Measurements from ENCODE around the gene NECAB3.

The NECAB3 gene

DNA sequence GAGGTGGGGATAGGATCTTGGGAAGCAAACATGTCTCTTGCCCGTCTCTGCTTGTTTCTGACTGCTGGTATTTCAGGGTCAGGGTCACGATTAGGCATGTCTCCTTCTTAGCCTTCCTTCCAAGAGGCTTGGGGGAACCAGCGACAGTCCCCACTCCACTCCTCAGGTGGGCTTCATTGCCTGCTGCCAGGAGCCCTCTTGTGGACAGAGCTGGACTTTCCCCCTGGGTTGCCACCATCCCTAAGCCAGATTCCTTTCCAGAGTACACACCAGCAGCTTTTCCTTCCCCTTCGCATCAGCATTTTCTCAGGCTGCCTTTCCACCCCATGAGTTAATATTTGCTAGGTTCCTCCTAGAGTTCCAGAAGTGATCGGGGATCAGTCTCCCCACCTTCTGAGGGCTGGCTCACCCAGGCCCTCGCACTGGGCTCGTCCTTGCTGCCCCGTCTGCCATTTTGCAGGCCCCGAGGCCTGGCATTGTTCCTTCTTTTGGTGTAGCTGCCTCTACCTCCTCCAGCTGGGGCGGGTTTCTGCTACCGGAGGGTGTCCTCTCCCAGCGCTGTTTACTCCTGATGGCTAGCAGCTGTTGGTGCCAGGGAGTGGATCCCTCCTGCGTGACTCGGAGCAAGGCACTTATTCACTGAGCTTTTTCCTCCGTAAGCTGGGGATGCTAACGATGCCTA lies 20.9 kb downstream of the NECAB3 start:
- H3K9ac ChIP-seq (ENCODE audit: low read length): no peak overlapping the region; the same call in 1 of the 2 replicates
- H3K79me2 ChIP-seq (ENCODE audit: insufficient read depth, low read length): no peaks in the 10 kb centered on the region
- no peaks in the 10 kb centered on the region for H3K27me3 ChIP-seq (ENCODE audit: insufficient read depth, low read length)
- no peaks in the 10 kb centered on the region for H3K9me2 ChIP-seq (ENCODE audit: low read depth, low read length)
- no peaks in the 10 kb centered on the region for H3K9me3 ChIP-seq (ENCODE audit: low read length)
- H3K4me3 ChIP-seq (ENCODE audit: low read depth, low read length, poor library complexity, severe bottlenecking): no peak overlapping the region
- H3K4me1 ChIP-seq (ENCODE audit: insufficient read depth, low read length, severe bottlenecking): peaks cover 24% of the 10 kb centered on the region
- TF ChIP-seq EZH2 (IDR thresholded peaks at IDR 0.05; ENCODE audit: borderline replicate concordance, low read length): no peak
- TF ChIP-seq, protein P1, sequence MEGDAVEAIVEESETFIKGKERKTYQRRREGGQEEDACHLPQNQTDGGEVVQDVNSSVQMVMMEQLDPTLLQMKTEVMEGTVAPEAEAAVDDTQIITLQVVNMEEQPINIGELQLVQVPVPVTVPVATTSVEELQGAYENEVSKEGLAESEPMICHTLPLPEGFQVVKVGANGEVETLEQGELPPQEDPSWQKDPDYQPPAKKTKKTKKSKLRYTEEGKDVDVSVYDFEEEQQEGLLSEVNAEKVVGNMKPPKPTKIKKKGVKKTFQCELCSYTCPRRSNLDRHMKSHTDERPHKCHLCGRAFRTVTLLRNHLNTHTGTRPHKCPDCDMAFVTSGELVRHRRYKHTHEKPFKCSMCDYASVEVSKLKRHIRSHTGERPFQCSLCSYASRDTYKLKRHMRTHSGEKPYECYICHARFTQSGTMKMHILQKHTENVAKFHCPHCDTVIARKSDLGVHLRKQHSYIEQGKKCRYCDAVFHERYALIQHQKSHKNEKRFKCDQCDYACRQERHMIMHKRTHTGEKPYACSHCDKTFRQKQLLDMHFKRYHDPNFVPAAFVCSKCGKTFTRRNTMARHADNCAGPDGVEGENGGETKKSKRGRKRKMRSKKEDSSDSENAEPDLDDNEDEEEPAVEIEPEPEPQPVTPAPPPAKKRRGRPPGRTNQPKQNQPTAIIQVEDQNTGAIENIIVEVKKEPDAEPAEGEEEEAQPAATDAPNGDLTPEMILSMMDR (IDR thresholded peaks at IDR 0.05; ENCODE audit: low read length): peak; percentile 83
- no peaks in the 10 kb centered on the region for H4K20me1 ChIP-seq (ENCODE audit: insufficient read depth, low read length)
- no peak overlapping the region; the same call in 1 of the 2 replicates for H3K4me2 ChIP-seq (ENCODE audit: low read length)
- H3K36me3 ChIP-seq (ENCODE audit: insufficient read depth, low read length): peaks cover 28% of the 10 kb centered on the region
- no peak overlapping the region for H2AFZ ChIP-seq (ENCODE audit: low read length)
- H3F3A ChIP-seq (ENCODE audit: insufficient read depth, low read length): no peaks in the 10 kb centered on the region
- peak overlapping the region; percentile 43 for H3K27ac ChIP-seq (ENCODE audit: low read depth, low read length, poor library complexity, severe bottlenecking)

DNA sequence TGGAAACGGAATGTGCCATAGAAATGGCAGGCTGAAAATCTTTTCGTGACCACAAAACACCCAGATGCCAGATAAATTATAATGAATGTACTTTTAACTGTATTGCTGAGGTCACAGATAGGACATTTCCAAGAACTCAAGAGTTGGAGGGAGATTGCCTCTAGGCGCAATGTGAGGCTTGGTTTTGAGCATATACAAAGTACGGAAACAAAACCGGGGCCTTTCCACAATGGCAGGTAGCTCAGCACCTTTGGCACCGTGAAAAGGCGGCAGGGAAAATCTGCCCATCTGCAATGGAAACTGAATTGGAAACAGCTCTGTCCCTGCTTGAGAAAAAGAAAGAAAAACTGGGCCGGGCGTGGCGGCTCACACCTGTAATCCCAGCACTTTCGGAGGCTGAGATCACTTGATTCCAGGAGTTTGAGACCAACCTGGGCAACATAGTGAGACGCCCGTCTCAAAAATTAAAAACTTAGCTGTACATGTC lies 22.6 kb downstream of the NECAB3 start:
- Histone ChIP-seq H2AFZ (ENCODE audit: low read length) (no peak overlapping the region), H3K9me2 (ENCODE audit: low read depth, low read length) (no peaks in the 10 kb centered on the region), H3F3A (ENCODE audit: insufficient read depth, low read length) (no peaks in the 10 kb centered on the region), H3K9me3 (ENCODE audit: low read length) (no peaks in the 10 kb centered on the region), H3K4me3 (ENCODE audit: low read depth, low read length, poor library complexity, severe bottlenecking) (no peak overlapping the region), H4K20me1 (ENCODE audit: insufficient read depth, low read length) (no peaks in the 10 kb centered on the region), H3K9ac (ENCODE audit: low read length) (no peak overlapping the region), H3K27me3 (ENCODE audit: insufficient read depth, low read length) (no peaks in the 10 kb centered on the region), H3K27ac (ENCODE audit: low read depth, low read length, poor library complexity, severe bottlenecking) (peak overlapping the region; percentile 12), H3K79me2 (ENCODE audit: insufficient read depth, low read length) (no peaks in the 10 kb centered on the region), H3K36me3 (ENCODE audit: insufficient read depth, low read length) (peaks cover 11% of the 10 kb centered on the region), H3K4me2 (ENCODE audit: low read length) (no peak overlapping the region), H3K4me1 (ENCODE audit: insufficient read depth, low read length, severe bottlenecking) (peaks cover 30% of the 10 kb centered on the region)
- TF ChIP-seq, protein P1 (IDR thresholded peaks at IDR 0.05; ENCODE audit: low read length): no peak
- TF ChIP-seq EZH2 (IDR thresholded peaks at IDR 0.05; ENCODE audit: borderline replicate concordance, low read length): no peak

DNA sequence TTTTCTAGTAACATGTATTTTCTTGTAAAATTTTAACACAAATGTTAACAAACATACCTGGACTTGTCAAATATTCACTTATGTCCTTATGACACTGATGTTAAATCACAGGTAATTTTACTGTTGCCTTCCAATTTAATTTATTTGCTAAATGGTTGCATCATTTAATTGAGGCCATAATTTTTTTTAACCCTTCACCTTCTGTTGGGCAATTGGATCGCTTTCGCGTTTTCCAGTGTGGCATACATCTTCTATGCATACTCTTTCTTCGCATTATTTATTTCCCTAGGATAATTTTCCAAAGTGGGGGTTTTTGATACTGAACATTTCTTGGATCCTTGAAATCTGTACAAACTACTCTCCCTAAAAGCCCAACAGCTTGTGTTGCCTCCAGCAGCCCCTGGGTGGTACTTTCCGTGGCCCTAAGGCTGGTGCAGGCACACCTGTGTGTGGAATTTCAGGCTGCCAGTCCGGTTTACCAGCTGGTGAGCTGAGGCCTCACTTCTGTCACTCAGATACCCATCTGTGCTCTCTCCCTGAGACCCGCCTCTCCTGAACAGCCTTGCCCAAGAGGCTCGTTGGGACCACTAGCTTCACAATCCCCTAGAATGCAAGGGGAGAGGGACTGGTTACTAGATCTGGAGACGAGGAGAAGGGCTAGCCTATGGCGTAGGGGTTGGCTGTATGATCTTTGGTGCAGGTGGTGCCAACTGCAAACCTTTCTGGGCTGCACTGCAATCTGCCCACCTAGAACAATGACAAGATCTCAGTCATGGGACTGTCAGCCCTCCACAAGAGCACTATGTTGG lies 23.3 kb downstream of the NECAB3 start:
- Histone ChIP-seq H3K79me2 (ENCODE audit: insufficient read depth, low read length) (no peaks in the 10 kb centered on the region), H3K4me2 (ENCODE audit: low read length) (no peak overlapping the region), H4K20me1 (ENCODE audit: insufficient read depth, low read length) (no peaks in the 10 kb centered on the region), H3K4me1 (ENCODE audit: insufficient read depth, low read length, severe bottlenecking) (peaks cover 30% of the 10 kb centered on the region), H3K9ac (ENCODE audit: low read length) (no peak overlapping the region), H3K9me2 (ENCODE audit: low read depth, low read length) (no peaks in the 10 kb centered on the region), H3K4me3 (ENCODE audit: low read depth, low read length, poor library complexity, severe bottlenecking) (no peak overlapping the region), H2AFZ (ENCODE audit: low read length) (no peak overlapping the region), H3K36me3 (ENCODE audit: insufficient read depth, low read length) (0 out of 2 replicates have a peak, but pooled peaks cover 4% of the 10 kb centered on the region), H3K27me3 (ENCODE audit: insufficient read depth, low read length) (no peaks in the 10 kb centered on the region), H3F3A (ENCODE audit: insufficient read depth, low read length) (no peaks in the 10 kb centered on the region), H3K27ac (ENCODE audit: low read depth, low read length, poor library complexity, severe bottlenecking) (peak overlapping the region; percentile 12), H3K9me3 (ENCODE audit: low read length) (no peaks in the 10 kb centered on the region)
- TF ChIP-seq, protein P1 (IDR thresholded peaks at IDR 0.05; ENCODE audit: low read length): no peak
- no peak for TF ChIP-seq EZH2 (IDR thresholded peaks at IDR 0.05; ENCODE audit: borderline replicate concordance, low read length)
